H1 (cell line): ENCODE data around the gene PCSK1N. TPM values are rescaled to one million over a fixed set of nuclear protein-coding genes. Genes with fewer than 3 reads are reported as not detected.

Experiments
- CTCF ChIA-PET: fragments of 300-600 bp; sonication (Branson Sonifier 250); formaldehyde crosslinking; loops from one replicate; lab custom pipeline; 2021; ENCODE audit not compliant: partially characterized antibody; lab: Charles Lee
- POLR2A ChIA-PET: fragments of 300-600 bp; sonication (Branson Sonifier 250); formaldehyde crosslinking; loops from one replicate; lab custom pipeline; 2021; ENCODE audit warnings: inconsistent platforms; ENCODE audit not compliant: partially characterized antibody; lab: Charles Lee
- DNase-seq, 2 experiments: peaks; one replicate each; pipeline versions ENCODE4 v3.0.0 to v3.0.0-alpha.2; 2010 to 2022; ENCODE audit warnings: low spot score in 2 of 2, low read depth in 1 of 2, mixed read lengths in 1 of 2
- FAIRE-seq: peaks from 2 replicates; lab custom pipeline; 2011; peaks lifted over from hg19 to GRCh38; lab: Jason Lieb, UNC
- H2AFZ ChIP-seq: 2 replicates; pipeline ENCODE4 v1.8.1; 2012; ENCODE audit warnings: low read length, inconsistent platforms
- H2AK5ac ChIP-seq: 2 replicates; pipeline ENCODE4 v1.6.1; 2013; ENCODE audit warnings: low read depth, low read length
- H2BK120ac ChIP-seq: replicated peaks from 2 replicates; pipeline ENCODE3; 2013; ENCODE audit warnings: low read depth, low read length, inconsistent platforms
- H2BK12ac ChIP-seq: 2 replicates; pipeline ENCODE4 v1.6.1; 2013; ENCODE audit warnings: low read depth, low read length
- H2BK15ac ChIP-seq: 2 replicates; pipeline ENCODE4 v1.6.1; 2013; ENCODE audit warnings: low read length
- H2BK20ac ChIP-seq: 2 replicates; pipeline ENCODE4 v1.6.1; 2013; ENCODE audit warnings: low read length
- H2BK5ac ChIP-seq: 2 replicates; pipeline ENCODE4 v1.6.1; 2013; ENCODE audit warnings: low read depth, low read length
- H3K14ac ChIP-seq: 2 replicates; pipeline ENCODE4 v1.6.1; 2013; ENCODE audit warnings: inconsistent platforms; ENCODE audit not compliant: insufficient read length
- H3K18ac ChIP-seq: 2 replicates; pipeline ENCODE4 v1.6.1; 2013; ENCODE audit warnings: low read length; ENCODE audit errors: extremely low read depth
- H3K23ac ChIP-seq: 2 replicates; pipeline ENCODE4 v1.6.1; 2013; ENCODE audit warnings: inconsistent platforms; ENCODE audit not compliant: insufficient read length
- H3K23me2 ChIP-seq: 2 replicates; pipeline ENCODE4 v1.6.1; 2013; ENCODE audit warnings: low read depth, low read length
- H3K27ac ChIP-seq: 2 replicates; pipeline ENCODE4 v1.6.1; 2011; ENCODE audit warnings: low read depth, low read length, inconsistent platforms
- H3K27me3 ChIP-seq, 4 experiments: replicated peaks in 1 of 4; 1 replicate in 1 of 4; 2 replicates in 3 of 4; pipeline versions ENCODE4 v1.6.1 to v1.8.1; 2011 to 2013; ENCODE audit warnings: low read length in 3 of 4, mild to moderate bottlenecking in 3 of 4, inconsistent platforms in 2 of 4, mixed read lengths in 2 of 4, moderate library complexity in 1 of 4; ENCODE audit not compliant: control insufficient read depth in 3 of 4, insufficient read depth in 3 of 4; ENCODE audit errors: extremely low read depth in 1 of 4
- H3K36me3 ChIP-seq, 4 experiments: 2 replicates each; pipeline versions ENCODE4 v1.6.1 to v1.8.1; 2011 to 2013; ENCODE audit warnings: mild to moderate bottlenecking in 4 of 4, low read length in 3 of 4, moderate library complexity in 2 of 4, control low read depth in 1 of 4, inconsistent platforms in 1 of 4; ENCODE audit not compliant: insufficient read depth in 4 of 4, control insufficient read depth in 2 of 4
- H3K4ac ChIP-seq: replicated peaks from 2 replicates; pipeline ENCODE3; 2013; ENCODE audit warnings: low read length, low read depth, mixed read lengths, inconsistent platforms; ENCODE audit not compliant: insufficient read length
- H3K4me1 ChIP-seq, 4 experiments: replicated peaks in 1 of 4; 1 replicate in 1 of 4; 2 replicates in 3 of 4; pipeline versions ENCODE4 v1.6.1 to v1.8.1; 2011 to 2013; ENCODE audit warnings: low read length in 3 of 4, inconsistent platforms in 2 of 4, mixed read lengths in 1 of 4; ENCODE audit not compliant: insufficient read depth in 4 of 4, control insufficient read depth in 3 of 4
- H3K4me2 ChIP-seq, 2 experiments: 2 replicates each; pipeline versions ENCODE4 v1.6.1 to v1.8.1; 2011 to 2013; ENCODE audit warnings: low read depth in 2 of 2, low read length in 2 of 2, control low read depth in 1 of 2, inconsistent platforms in 1 of 2, mild to moderate bottlenecking in 1 of 2; ENCODE audit not compliant: insufficient read depth in 1 of 2
- H3K4me3 ChIP-seq, 4 experiments: fragments of 200-600, 300-600 bp in 1 of 4; sonication (generic), shearing (Covaris generic), sonication (Bioruptor Twin) in 1 of 4; 2 replicates each; pipeline versions ENCODE4 v1.5.1 to v1.8.1; 2011 to 2016; ENCODE audit warnings: low read length in 4 of 4, low read depth in 3 of 4, control low read depth in 2 of 4, inconsistent platforms in 2 of 4, mild to moderate bottlenecking in 2 of 4, mixed read lengths in 1 of 4, moderate library complexity in 1 of 4; ENCODE audit not compliant: insufficient read depth in 2 of 4; ENCODE audit errors: extremely low read depth in 1 of 4
- H3K56ac ChIP-seq: replicated peaks from 2 replicates; pipeline ENCODE3; 2013; ENCODE audit warnings: low read depth, mild to moderate bottlenecking, mixed read lengths, low read length, inconsistent platforms; ENCODE audit not compliant: insufficient read length
- H3K79me1 ChIP-seq: 2 replicates; pipeline ENCODE4 v1.6.1; 2013; ENCODE audit warnings: low read depth, low read length, control low read depth
- H3K79me2 ChIP-seq, 2 experiments: 2 replicates each; pipeline versions ENCODE4 v1.6.1 to v1.8.1; 2012 to 2013; ENCODE audit warnings: low read length in 2 of 2, mild to moderate bottlenecking in 2 of 2, inconsistent platforms in 1 of 2; ENCODE audit not compliant: insufficient read depth in 2 of 2, control insufficient read depth in 1 of 2
- H3K9ac ChIP-seq, 4 experiments: replicated peaks in 1 of 4; 1 replicate in 1 of 4; 2 replicates in 3 of 4; pipeline versions ENCODE4 v1.6.1 to v1.8.1; 2011 to 2013; ENCODE audit warnings: low read depth in 3 of 4, low read length in 3 of 4, control low read depth in 2 of 4, mild to moderate bottlenecking in 2 of 4, moderate library complexity in 2 of 4, inconsistent platforms in 1 of 4; ENCODE audit errors: extremely low read depth in 1 of 4
- H3K9me3 ChIP-seq, 2 experiments: 2 replicates each; pipeline versions ENCODE4 v1.6.1 to v1.8.1; 2012 to 2013; ENCODE audit warnings: mild to moderate bottlenecking in 2 of 2, moderate library complexity in 2 of 2, control low read depth in 1 of 2, inconsistent platforms in 1 of 2, low read depth in 1 of 2, low read length in 1 of 2, mixed read lengths in 1 of 2; ENCODE audit not compliant: insufficient read depth in 2 of 2
- H4K20me1 ChIP-seq, 2 experiments: replicated peaks in 1 of 2; 2 replicates each; pipeline versions ENCODE3 to v1.8.1; 2011 to 2013; ENCODE audit warnings: inconsistent platforms in 2 of 2, low read length in 2 of 2, mild to moderate bottlenecking in 1 of 2; ENCODE audit not compliant: insufficient read depth in 2 of 2, control insufficient read depth in 1 of 2
- H4K5ac ChIP-seq: 2 replicates; pipeline ENCODE4 v1.6.1; 2013; ENCODE audit warnings: low read length, low read depth, mixed read lengths, inconsistent platforms; ENCODE audit not compliant: insufficient read length
- H4K8ac ChIP-seq: 2 replicates; pipeline ENCODE4 v1.8.0; 2013; ENCODE audit warnings: mild to moderate bottlenecking, moderate library complexity, low read length, inconsistent platforms; ENCODE audit not compliant: insufficient read depth; ENCODE audit errors: extremely low read depth
- H4K91ac ChIP-seq: replicated peaks from 2 replicates; pipeline ENCODE3; 2013; ENCODE audit warnings: low read length, mixed read lengths, inconsistent platforms; ENCODE audit not compliant: insufficient read length
- CHD2 ChIP-seq: IDR thresholded peaks from 2 replicates; pipeline ENCODE4 v1.6.1; 2012; ENCODE audit warnings: low read length, improper control_type of control experiment
- EGR1 ChIP-seq: IDR thresholded peaks from 2 replicates; pipeline ENCODE4 v1.6.1; 2011; ENCODE audit warnings: low read depth, low read length, borderline replicate concordance
- FOSL1 ChIP-seq: IDR thresholded peaks from 2 replicates; pipeline ENCODE4 v1.6.1; 2011; ENCODE audit warnings: mild to moderate bottlenecking, low read depth, low read length, moderate library complexity; ENCODE audit not compliant: insufficient read depth
- HDAC6 ChIP-seq: IDR thresholded peaks from one replicate; pipeline ENCODE4 v1.7.1; 2012; ENCODE audit warnings: low read depth, mild to moderate bottlenecking, inconsistent platforms, low read length, moderate library complexity
- KDM1A ChIP-seq: fragments of 200-600, 300-600 bp; sonication (generic); IDR thresholded peaks from 2 replicates; pipeline ENCODE4 v1.7.1; 2016; ENCODE audit warnings: mild to moderate bottlenecking, low read length, borderline replicate concordance
- KDM5A ChIP-seq: fragments of 200-600 bp; IDR thresholded peaks from 2 replicates; pipeline ENCODE4 v1.7.1; 2012; ENCODE audit warnings: mild to moderate bottlenecking, low read length, inconsistent platforms, mixed read lengths
- MAFK ChIP-seq: IDR thresholded peaks from 2 replicates; pipeline ENCODE4 v1.6.1; 2012; ENCODE audit warnings: low read depth, mild to moderate bottlenecking, improper control_type of control experiment, low read length
- NRF1 ChIP-seq: IDR thresholded peaks from 2 replicates; pipeline ENCODE4 v1.6.1; 2011; ENCODE audit warnings: mild to moderate bottlenecking, low read depth, low read length, improper control_type of control experiment
- PHF8 ChIP-seq: fragments of 200-600 bp; sonication (generic); conservative IDR thresholded peaks from 2 replicates; pipeline ENCODE4 v1.7.1; 2012; ENCODE audit warnings: low read depth, mild to moderate bottlenecking, inconsistent platforms, low read length, moderate library complexity
- POU5F1 ChIP-seq: IDR thresholded peaks from 2 replicates; pipeline ENCODE4 v1.6.1; 2011; ENCODE audit warnings: low read depth, mild to moderate bottlenecking, low read length, moderate library complexity
- RNF2 ChIP-seq: fragments of 200-900, 300-1000 bp; sonication (generic); IDR thresholded peaks from 2 replicates; pipeline ENCODE4 v1.7.1; 2016; ENCODE audit warnings: borderline replicate concordance, low read depth, mild to moderate bottlenecking, antibody characterized with exemption, low read length; ENCODE audit not compliant: poor library complexity, severe bottlenecking; ENCODE audit errors: missing control alignments
- SIN3A ChIP-seq, 2 experiments: IDR thresholded peaks in 1 of 2; conservative IDR thresholded peaks in 1 of 2; 2 replicates each; pipeline ENCODE4 v1.6.1; 2011 to 2012; ENCODE audit warnings: low read length in 2 of 2, improper control_type of control experiment in 1 of 2, low read depth in 1 of 2, mild to moderate bottlenecking in 1 of 2
- TBP ChIP-seq: IDR thresholded peaks from 2 replicates; pipeline ENCODE4 v1.6.1; 2011; ENCODE audit warnings: low read depth, low read length, improper control_type of control experiment
- TCF12 ChIP-seq: IDR thresholded peaks from 2 replicates; pipeline ENCODE4 v1.6.1; 2011; ENCODE audit warnings: low read depth, mild to moderate bottlenecking, low read length
- WGBS, 2 experiments: shearing (Covaris generic) in 1 of 2; methylation state at CpG; one replicate each; pipeline versions ENCODE4 v1.1.6 to v1.1.7; 2013 to 2015; ENCODE audit warnings: low lambda C conversion rate in 2 of 2, mixed read lengths in 2 of 2, inconsistent platforms in 1 of 2, low coverage in 1 of 2, missing lambda C conversion rate in 1 of 2; ENCODE audit not compliant: insufficient replicate concordance in 2 of 2, insufficient coverage in 1 of 2, insufficient read length in 1 of 2; ENCODE audit errors: extremely low coverage in 1 of 2, missing lambda C conversion rate in 1 of 2; 5-methylcytosine and 5-hydroxymethylcytosine counted together
- polyA plus RNA-seq, 7 experiments: library from polyadenylated mRNA; depleted of rRNA in 3 of 7; stranded (reverse) in 5 of 7; unstranded in 2 of 7; fragments of >200 nt in 5 of 7; fragments of 200-250 nt in 2 of 7; gene quantifications; 1 replicate in 5 of 7; 2 replicates in 1 of 7; 4 replicates in 1 of 7; pipeline versions ENCODE4 v1.2.1 to v1.2.3, GENCODE V29; 2011 to 2013; ENCODE audit warnings: missing spikeins in 2 of 7, mixed read lengths in 2 of 7
- total RNA-seq: library from RNA; stranded (reverse); fragmentation: NEBNext Ultra II Directional; extraction: Animal tissue kit (Norgen Biotek cat#: 25700); gene quantifications from 2 replicates; pipeline ENCODE4 v1.2.1, GENCODE V29; 2021

PCSK1N gene
- total and polyA plus RNA-seq, 2 of the 8 experiments (the other 6 are each of a cell fraction or from before 2014, with no cell fraction given), result 3.6 to 4.5 TPM

DNA sequence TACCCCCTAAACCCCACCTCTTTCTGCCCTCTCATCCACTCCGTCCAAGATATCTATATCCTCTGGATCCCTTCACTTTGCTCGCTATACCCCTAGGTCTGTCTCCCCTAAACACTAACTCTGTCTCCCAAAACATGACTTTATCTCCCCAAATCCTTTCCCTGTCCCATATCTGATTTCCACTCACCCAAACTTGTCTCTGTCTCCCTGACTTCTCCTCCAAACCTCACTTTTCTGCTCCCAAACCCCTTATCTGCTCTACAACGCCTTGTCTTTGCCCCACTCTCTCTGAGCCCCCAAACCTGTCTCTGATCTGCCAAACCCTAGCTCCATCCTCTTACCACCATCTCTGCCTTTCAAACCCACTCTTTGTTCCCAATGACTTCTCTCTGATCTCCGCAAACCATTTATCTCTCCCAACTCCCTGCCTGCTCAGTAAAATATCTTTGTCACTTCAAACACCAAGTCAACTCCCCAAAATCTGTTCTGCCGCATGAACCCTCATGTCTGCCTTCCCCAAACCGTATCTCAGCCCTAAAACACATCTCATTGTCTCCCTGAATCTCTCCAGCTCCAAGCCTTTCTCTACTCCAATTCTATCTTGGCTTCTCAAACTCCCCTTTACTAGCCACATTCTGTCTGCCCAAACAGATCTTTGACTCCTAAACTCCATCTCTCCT, 48.4 kb downstream of the PCSK1N start:
- Histone ChIP-seq H3K36me3 (no peaks in the 10 kb centered on the region), H2BK15ac (no peak overlapping the region), H2AFZ (no peak overlapping the region), H2AK5ac (no peak overlapping the region), H4K5ac (no peak overlapping the region), H3K14ac (no peak overlapping the region), H3K79me1 (no peaks in the 10 kb centered on the region), H3K9ac (no peak overlapping the region), H3K23ac (no peak overlapping the region), H3K4me2 (no peak overlapping the region), H3K56ac (no peak overlapping the region), H3K4me3 (no peak overlapping the region), H3K23me2 (no peaks in the 10 kb centered on the region), H4K91ac (no peak overlapping the region), H3K27me3 (no peaks in the 10 kb centered on the region), H3K27ac (no peak overlapping the region), H2BK120ac (no peak overlapping the region), H2BK20ac (no peak overlapping the region), H3K9me3 (no peaks in the 10 kb centered on the region), H4K8ac (no peak overlapping the region), H2BK5ac (no peak overlapping the region), H3K79me2 (no peaks in the 10 kb centered on the region), H3K18ac (no peak overlapping the region), H2BK12ac (no peak overlapping the region), H3K4ac (no peak overlapping the region), H3K4me1 (no peaks in the 10 kb centered on the region), H4K20me1 (no peaks in the 10 kb centered on the region)
- DNase-seq, result no peak
- CTCF ChIA-PET, result interaction anchor here (0.6 to 0.9 kb wide), 2 partner anchors 13 to 70 kb away, joined by 3 to 4 read pairs; no protein-coding TSS in a partner anchor
- POLR2A ChIA-PET, result no interaction called here
- 88% methylated on average over 6 of the region's 6 CpGs; no CpG with 5 or more reads in 1 of the 2 experiments for whole genome bisulfite sequencing, 2 experiments
- FAIRE-seq, result no peak
- TF ChIP-seq FOSL1, result no peak
- no peak for TF ChIP-seq NRF1
- TF ChIP-seq TCF12, result no peak
- TF ChIP-seq MAFK, result no peak
- TF ChIP-seq SIN3A (conservative IDR thresholded peaks at IDR 0.05 in 1 of 2, IDR thresholded peaks at IDR 0.05 in 1 of 2; ENCODE audit: low read depth in 1 of 2, low read length in 2 of 2), result no peak
- no peak for TF ChIP-seq PHF8
- no peak for TF ChIP-seq POU5F1
- no peak for TF ChIP-seq KDM1A
- no peak for TF ChIP-seq EGR1
- TF ChIP-seq TBP, result no peak
- TF ChIP-seq CHD2, result no peak
- no peak for TF ChIP-seq HDAC6
- no peak for TF ChIP-seq KDM5A
- no peak for TF ChIP-seq RNF2
